Stimulated activated CD8-positive, alpha-beta memory T cell treated with anti-CD3 and anti-CD28 coated beads, Interleukin-12 subunit alpha, Interleukin-12 subunit beta, amount 100 ng/mL, for 24 hours (primary cell): ENCODE measurements around the gene TMC1.

Source experiments
- DNase-seq: peaks from one replicate; pipeline ENCODE4 v3.0.0-alpha.2; 2020; ENCODE audit errors: extremely low read depth

Gene TMC1

DNA sequence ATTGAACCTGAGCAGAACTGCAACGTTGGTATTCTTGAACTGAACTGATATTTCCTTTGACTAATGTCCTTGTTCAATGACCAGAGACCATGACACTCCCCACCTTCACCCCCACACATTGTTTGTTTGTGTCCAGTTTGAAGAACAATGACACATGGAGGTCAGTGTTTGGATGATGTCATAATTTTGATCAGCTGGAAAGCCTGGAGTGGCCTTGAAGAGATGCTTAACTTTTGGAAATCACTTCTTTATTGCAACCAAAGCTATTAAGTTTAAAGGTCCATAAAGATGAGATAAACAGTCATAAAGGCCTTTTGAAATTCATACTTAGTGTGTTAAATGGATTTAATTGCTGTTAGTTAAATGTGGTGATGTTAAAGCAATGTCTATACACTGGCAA, 92.7 kb downstream of the TMC1 start:
- no peak for DNase-seq

DNA sequence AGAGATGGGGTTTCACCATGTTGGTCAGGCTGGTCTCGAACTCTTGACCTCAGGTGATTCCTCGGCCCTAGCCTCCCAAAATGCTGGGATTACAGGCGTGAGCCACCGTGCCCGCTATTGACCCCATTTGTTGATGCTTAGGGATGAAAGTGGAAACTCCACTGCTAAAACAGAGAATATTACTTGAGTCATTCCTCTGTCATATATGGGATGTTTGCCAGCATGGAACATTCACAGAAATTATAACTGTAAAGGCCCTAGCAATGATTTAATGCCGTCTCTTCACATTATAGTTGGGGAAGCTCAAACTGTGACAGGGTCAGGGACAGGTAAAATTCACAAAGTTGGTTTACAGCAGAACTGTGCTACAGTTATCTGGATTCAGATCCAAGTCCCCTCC, 94.5 kb downstream of the TMC1 start:
- DNase-seq = no peak

DNA sequence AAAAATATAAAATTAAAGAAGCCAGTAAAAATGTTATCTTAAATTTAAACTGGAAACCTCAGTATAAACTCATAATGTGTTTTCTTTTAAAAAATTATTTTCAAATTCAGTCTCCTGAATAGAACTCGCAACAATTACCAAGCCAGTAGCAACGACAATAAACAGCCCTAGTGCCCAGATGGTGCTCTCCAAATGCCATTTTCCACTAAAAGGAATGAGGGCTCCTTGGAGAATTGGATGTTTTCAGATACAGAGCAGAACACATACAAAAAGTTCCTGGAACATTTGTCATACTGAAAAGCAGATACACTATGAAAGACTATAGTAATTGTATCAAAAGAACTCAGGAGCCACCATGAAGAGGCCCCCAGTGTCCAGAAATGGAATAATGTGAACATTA, 97.4 kb downstream of the TMC1 start:
- DNase-seq = no peak

DNA sequence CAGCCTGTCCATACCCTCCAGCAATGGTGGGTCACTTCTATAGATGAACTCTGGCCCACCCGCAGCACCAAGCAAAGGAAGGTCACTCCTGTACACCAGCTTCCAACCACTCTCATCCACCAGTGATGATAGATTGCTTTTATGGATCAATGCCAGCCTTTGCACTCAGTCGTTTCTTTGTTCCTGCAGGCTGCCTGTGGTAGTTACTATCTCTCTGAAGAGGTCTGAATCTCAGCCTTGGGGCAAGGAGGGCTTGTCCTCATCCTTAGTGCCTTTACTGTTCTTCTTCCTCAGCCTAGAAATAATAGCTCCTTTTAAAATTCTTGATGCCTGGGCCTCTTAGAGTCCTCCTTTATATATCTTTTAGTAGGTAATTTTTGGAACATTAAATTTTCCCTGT, 100.8 kb downstream of the TMC1 start:
- DNase-seq = no peak

DNA sequence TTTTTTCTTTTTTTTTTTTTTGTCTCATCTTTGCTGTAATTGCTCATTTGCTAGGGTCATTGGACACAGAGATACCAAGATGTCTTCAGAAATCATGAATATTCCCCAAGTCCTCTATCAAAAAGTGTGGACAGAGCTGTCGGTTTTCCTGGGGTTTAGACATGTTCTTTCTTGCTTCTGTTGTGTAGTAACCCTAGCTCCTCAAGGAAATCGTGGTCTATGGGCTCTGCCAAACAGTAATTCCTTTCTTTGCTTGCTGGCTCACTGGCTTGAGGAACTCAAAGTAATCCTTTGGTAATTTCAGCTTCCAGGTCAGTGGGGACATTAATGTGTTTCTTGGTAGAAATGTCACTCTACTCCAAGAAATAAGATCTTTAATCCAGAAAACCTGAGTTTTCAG, 101.7 kb downstream of the TMC1 start:
- no peak for DNase-seq

DNA sequence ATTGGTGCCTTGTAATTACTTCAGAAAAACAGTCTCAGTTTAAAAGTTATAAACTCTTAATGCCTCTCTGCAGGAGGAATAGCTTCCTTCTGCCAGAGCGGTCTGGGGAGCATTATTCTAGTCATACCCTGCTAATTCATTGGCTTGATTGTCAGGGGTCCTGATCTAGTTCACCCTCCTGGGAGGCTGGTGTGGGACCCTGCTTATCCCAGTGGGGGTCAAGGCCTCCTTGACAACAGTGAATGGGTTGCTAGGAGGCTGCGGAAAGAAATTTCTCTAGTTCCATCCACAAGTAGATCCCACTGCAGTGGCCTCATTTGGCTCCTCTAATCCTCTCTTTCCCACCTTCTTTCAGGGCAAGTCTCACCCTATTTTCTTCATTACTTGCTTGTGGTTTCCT, 105.7 kb downstream of the TMC1 start:
- no peak for DNase-seq

DNA sequence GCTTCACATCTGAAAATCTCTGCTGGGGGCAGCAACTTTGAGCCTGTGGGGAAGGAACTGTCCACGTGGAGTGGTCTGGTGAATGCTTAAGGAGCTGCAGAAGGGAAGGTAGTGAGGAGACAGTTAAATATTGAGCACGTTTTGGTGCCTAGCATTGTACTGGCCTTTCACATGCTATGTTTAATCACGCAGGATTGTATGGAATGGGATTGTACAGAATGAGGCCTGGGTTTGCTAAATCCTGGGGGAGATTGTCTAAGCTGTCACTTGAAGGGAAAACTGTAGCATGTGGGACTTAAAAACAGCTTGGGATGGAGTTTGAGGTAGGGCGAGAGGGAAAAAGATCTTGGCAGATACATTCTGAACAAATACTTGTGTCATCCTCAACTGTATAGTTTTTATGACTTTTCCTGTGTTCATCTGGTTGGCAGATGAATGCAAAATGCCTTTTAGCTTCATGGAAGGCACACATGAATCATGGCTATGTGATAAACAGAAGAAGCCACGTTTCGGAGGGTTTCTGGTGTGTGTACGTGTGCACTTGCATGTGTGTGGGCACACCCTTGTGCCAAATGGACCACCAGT, 106.6 kb downstream of the TMC1 start:
- no peak for DNase-seq

DNA sequence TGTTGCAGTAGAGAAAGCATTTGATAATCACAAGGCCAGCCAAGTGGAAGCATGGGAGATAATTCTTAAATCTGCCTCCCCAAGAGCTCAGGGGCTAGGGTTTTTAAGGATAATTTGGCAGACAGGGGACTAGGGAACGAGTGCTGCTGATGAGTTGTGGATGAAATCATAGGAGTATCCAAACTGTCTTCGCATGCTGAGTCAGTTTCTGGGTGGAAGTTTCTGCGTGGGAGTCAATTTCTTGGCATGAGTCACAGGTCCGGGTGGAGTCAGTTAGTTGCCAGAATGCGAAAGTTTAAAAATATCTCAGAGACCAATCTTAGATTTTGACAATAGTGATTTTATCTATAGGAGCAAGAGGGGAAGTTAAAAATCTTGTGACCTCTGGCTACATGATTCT, 112.6 kb downstream of the TMC1 start:
- no peak for DNase-seq

DNA sequence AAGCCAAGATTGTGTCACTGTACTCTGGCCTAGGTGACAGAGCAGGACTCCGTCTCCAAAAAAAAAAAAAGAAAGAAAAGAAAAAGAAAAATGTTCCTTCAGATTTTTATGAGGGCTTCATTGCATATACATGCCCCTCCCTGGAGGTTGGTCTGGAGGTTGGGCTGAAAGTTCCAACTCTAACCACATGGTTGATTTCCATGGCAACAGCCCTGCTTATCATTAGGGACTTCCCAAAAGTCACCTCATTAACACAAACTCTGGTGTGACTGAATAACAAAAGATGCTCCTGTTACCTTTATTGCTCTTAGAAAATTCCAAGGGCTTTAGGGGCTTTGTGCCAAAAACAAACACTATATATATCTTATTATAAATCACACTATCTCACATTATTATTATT, 113.8 kb downstream of the TMC1 start:
- no peak for DNase-seq

DNA sequence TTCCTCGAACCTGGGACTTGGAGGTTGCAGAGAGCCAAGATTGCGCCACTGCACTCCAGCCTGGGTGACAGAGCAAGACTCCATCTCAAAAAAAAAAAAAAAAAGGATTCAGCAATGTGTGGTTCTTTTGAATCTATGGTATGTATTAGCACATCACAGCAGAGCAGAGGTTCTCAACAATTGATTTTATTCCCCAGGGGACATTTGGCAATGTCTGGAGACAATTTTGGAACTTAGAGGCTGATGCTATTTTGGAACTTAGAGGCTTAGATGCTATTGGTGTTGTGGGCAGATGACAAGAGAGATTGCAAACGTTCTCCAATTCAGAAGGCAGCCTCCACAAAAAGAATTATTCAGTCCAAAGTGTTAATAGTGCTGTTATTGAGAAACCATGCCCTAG, 115.2 kb downstream of the TMC1 start:
- no peak for DNase-seq

DNA sequence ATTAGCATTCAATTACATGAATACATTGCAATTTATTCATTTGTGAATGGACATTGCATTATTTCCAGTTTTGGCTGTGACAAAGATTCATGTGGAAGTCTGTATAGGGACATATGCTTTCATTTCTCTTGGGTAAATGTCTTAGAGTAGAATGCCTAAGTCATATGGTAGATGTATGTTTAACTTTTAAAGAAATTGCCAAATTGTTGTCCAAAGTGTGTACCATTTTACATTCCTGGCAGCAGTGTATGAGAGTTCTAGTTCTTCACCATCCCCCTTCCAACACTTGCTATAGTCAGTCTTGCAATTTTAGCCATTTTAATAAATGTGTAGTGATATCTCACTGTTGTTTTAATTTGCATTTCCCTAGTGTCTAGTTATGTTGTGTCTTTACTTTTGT, 122.2 kb downstream of the TMC1 start:
- no peak for DNase-seq

DNA sequence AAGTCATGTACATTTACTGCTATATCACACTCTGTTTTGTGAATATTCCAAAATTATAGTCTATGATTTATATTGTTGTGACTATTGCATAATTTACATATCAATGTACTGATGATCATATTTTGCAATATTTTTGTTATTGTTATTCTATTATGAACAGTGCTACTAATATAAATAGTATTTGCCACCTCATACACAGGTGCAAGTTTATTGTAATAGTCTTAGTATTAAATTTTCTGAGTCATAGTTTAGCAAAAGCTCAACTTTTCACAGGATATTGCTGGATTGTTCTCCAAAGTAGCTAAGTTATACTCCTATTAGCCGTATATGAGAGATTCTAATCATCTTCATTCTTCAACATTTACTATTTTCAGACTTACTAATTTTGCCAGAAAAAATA, 124.7 kb downstream of the TMC1 start:
- no peak for DNase-seq

DNA sequence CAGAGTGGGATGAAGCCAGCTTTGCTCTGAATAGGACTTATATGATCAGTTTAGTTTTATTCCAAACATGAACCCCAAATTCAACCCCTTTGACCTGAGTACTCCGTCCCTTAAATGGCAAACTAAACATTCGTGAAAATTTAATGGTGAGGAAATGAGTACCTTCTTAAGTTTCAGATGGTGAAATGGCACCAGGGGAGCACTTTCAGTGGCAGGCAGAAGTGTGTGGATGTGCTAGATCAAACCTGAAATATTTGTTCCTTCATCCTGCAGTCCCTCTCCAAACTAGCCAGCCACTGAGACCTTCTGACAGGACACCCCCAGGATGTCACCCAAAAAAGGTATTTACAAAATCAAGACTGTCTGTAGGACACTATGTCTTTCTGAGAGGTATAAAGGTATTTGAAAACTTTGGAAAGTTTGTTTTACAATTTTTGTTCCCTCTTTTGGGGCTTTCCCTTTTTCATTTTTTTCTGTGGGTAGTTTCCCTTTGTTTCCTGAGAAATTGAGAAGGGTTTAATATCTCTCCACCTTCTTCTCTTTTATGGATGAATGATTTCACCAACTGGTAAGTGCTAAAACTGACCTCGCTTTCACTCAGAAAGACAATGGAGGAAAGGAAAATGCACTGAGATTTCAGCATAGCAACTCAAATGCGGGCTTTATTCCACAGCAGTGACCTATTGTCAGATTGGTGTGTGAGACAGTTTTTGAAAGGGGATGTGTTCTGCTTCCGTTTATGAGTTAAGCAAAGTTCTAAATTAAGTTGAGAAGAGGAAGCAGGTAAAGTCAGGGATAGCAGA, 127.1 kb downstream of the TMC1 start:
- no peak for DNase-seq

DNA sequence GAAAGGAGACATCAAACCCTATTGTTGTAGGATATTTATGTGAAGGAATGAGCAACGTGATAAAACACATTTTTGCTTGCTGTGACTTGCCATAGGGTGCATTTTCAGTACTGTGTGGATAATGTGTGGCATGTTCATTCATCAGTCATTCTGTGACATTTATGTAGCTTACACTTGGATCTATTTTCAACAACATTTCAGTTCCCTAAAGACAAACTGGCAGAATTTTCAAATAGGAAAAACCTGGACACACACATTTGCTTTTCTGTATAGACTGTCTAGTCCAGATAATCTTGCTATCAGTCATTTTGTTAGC, 127.7 kb downstream of the TMC1 start:
- no peak for DNase-seq

DNA sequence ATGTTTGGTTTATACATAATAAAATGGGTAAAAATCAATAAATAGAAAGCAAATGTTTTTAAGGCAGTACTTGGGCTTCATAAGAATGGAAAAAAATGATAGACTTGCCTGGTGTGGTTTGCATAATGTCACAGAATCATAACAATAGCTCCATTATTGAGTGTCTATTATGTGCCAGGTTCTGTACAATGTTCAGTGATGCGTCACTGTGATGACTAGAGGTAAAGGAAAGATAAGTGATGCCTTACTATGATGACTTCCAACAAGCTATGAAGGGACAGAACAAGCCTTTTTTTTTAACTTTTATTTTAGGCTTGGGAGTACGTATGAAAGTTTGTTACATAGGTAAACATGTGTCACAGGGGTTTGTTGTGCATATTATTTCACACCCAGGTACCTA, 128.8 kb downstream of the TMC1 start:
- DNase-seq = no peak

DNA sequence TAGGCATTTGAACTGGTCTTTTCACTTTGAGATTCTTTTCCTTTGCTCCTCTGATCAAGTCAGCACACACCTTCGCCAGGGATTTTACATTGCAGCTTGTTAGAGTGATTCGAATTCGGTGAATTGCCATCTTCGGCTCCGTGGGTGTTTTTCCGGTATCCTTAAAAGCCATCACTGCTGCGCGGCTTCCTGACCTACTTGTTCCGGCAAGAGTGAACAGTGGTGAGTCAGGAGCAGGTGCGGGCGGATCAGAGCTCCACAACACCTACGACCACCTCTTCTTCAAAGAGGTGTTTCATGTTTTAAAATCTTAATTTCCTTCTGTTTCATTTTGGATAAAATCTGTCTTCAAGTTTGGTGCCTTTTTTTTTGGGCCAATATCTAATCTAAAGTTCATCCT, 134.6 kb downstream of the TMC1 start:
- no peak for DNase-seq

DNA sequence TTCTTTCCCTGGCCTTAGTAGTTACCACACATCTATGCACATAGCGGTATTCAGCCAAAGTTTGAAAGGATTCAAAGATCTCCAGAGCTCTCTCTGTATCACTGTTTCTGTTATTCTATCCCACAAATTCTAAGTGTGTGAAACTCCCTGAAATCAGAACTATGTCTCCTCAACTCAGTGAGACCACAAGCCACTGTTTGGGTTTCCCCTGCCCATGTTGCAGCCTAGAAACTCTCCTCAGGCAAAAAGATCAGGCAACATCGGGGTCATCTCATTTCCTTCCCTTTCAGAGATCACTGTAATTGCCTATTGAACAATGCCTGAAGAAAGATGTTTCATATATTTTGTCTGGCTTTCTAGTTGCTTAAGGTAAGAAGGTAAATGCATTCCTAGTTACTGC, 135.6 kb downstream of the TMC1 start:
- DNase-seq = no peak

DNA sequence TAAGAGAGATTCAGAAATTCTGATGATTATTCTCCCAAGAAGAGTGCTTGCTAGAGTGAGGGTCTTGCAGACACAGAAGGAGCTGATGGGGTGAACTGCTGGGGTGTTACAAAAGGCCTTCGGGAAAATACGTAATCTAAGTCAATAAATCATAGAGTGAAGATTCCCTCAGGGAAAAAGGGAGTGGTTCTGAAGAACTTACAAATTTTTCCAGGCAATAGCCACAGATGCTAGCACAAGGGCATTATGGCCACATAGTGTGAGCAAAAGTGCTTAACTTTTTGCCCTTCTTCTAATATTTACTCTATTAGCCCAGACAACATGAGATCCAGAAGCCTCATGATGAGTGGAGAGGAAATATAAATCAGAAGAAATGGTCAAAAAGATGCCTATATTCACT, 137.3 kb downstream of the TMC1 start:
- DNase-seq = no peak

DNA sequence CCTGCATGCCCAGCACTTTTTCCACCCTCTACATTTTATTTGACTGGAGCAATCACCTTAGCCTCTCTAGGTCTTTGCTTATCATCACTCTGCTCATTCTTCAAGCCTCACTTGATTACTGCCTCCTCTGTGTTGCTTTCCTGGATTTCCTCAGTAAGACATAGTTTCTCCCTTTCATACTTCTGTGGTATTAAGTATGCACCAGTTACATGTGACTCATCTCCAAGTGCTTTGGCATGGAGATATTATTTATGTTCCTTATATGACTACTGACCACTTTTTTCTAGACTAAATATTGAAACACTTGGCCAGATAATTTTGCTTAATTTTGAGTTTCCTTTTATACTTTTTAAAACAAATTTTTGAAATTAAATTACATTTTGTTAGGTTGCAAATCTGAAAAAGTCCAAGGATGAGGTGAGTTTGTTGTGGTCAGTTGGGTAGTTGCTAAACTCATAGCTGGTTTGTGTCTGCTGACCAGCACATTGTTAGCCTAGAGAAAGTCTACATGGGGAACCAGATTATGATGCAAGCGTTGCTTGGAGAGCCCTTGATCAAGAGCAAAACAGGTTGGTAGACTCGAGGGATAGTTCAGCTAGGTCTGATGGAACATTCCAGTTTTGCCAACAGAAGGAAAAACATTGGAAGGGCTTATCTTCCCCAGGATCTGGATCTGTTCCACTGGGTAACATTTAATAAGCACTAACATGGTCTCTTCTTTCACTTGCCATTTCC, 140.2 kb downstream of the TMC1 start:
- no peak for DNase-seq

DNA sequence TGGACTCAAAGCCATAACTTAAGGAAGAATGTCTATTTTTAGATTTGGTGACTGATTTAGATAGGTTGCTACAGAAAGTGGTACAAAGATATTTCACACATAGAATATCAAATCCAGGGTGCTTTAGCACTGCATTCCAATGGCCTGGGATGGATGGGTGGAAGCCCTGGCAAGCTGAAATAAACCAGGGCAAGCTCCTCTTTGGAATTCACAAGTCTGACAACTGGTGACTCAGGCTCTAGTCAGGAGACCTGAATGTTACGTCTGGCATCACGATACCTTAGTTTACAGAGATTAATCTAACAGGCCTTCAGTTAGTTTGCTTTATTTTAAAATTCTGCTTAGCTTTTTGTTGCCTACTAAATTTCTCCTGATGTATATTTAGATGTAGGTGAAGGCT, 144.0 kb downstream of the TMC1 start:
- no peak for DNase-seq

DNA sequence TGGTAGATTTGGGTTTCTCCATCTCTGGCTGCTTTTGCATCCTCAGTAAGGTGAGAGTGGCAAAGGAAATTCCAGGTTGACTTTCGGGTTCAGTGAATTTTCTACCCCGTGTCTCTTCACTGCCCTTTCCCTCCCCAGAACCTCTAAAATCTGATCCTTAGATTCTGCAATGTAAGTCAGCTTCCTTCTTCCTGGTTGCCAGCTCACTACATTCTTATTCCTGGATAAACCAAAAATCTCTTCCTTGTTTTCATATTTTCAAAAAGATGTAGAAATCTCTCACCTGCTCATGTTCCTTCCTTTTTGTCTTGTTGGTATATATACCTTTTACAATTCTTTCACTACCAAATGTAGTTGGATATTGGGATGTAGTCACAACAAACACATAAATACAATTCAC, 145.8 kb downstream of the TMC1 start:
- DNase-seq = no peak

DNA sequence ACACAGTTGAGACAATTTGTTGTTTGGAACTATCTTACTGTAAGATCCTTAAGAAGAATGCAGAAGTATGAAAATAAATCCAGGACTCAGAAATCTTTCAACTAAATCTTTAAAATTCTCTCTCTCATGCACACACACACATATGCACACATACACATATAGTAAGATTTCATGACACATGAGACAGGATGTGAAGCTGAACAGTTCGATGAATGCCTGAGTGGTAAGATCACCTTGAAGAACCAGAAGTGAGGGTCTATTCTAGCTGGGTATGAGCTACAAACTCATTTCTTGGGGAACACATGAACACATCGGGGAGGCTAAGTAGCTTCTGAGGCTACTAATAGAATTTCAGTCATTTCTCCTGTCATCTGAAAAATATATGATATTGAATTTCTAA, 153.6 kb downstream of the TMC1 start:
- DNase-seq = no peak

DNA sequence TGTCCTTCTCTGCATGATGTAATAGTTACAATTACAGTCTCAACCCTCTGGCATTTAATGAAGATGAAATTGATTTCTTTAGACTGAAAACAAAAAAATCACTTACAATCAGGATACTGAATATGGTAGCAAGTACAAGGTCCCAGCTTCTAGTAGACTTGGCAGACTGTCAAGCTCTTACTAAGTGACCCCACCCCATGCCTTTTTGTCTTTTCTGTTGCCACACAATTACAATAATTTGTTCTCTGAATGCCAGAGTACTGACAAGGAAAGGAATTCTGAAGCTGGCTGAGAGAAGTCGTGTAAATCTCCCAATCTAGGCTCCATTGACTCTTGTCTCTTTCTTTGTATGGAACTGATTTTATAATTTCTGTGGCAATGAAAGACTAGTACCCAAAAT, 154.2 kb downstream of the TMC1 start:
- no peak for DNase-seq
